Vagina (tissue), 2 donors: ENCODE data around the gene TNIK. TPM values are rescaled to one million over a fixed set of nuclear protein-coding genes. Genes with fewer than 3 reads are reported as not detected.
A peak's percentile ranks its signal among the peaks of the same experiment; 100 is the strongest.

Experiments used
- DNase-seq, 2 donors: peaks; one replicate each; pipeline ENCODE4 v3.0.0-alpha.2; 2017; ENCODE audit errors: extremely low spot score in 2 of 2
- H3K27ac ChIP-seq: fragments of 200-600 bp; sonication (generic); one replicate; pipeline ENCODE4 v1.5.1; 2019
- H3K27me3 ChIP-seq: fragments of 200-600 bp; sonication (generic); one replicate; pipeline ENCODE4 v1.5.1; 2019
- H3K36me3 ChIP-seq, 2 donors: fragments of 200-600 bp; sonication (generic); one replicate each; pipeline ENCODE4 v1.5.1; 2017 to 2019
- H3K4me1 ChIP-seq: fragments of 200-600 bp; sonication (generic); one replicate; pipeline ENCODE4 v1.5.1; 2019
- H3K4me3 ChIP-seq, 2 donors: fragments of 200-600 bp; sonication (generic); 1 replicate in 1 of 2; 2 replicates in 1 of 2; pipeline ENCODE4 v1.5.1; 2016 to 2019
- H3K9me3 ChIP-seq: fragments of 200-600 bp; sonication (generic); one replicate; pipeline ENCODE4 v1.5.1; 2019
- POLR2A ChIP-seq, 2 donors: fragments of 450-650 bp; IDR thresholded peaks; one replicate each; pipeline ENCODE4 v1.6.1; 2017; ENCODE audit warnings: antibody characterized with exemption in 2 of 2, mild to moderate bottlenecking in 2 of 2, moderate library complexity in 2 of 2
- POLR2AphosphoS5 ChIP-seq, 2 donors: sonication (generic); formaldehyde crosslinking; IDR thresholded peaks; one replicate each; pipeline ENCODE4 v1.9.0; 2017; ENCODE audit warnings: antibody characterized with exemption in 2 of 2, mild to moderate bottlenecking in 2 of 2, low read depth in 1 of 2; ENCODE audit not compliant: insufficient read depth in 1 of 2
- intact Hi-C: fragments of 100-400 bp; cut with DNase I; formaldehyde crosslinking; loops from one replicate; pipeline ENCODE4 v1.15.1; 2023
- total RNA-seq: library from RNA; depleted of rRNA; stranded (reverse); fragments of >200 nt; gene quantifications from one replicate; pipeline ENCODE4 v1.2.3, GENCODE V29; 2016
- TF ChIP-seq, protein P1 (sequence below), 3 experiments: fragments of 450-650 bp in 2 of 3; fragments of 200-600 bp in 1 of 3; sonication (generic) in 1 of 3; IDR thresholded peaks; one replicate each; pipeline ENCODE4 v1.5.1; 2017 to 2019; ENCODE audit warnings: antibody characterized with exemption in 3 of 3, mild to moderate bottlenecking in 2 of 3, moderate library complexity in 2 of 3

The TNIK gene
- total RNA-seq, 1 donor from 2014 or later: 5.9 TPM

DNA sequence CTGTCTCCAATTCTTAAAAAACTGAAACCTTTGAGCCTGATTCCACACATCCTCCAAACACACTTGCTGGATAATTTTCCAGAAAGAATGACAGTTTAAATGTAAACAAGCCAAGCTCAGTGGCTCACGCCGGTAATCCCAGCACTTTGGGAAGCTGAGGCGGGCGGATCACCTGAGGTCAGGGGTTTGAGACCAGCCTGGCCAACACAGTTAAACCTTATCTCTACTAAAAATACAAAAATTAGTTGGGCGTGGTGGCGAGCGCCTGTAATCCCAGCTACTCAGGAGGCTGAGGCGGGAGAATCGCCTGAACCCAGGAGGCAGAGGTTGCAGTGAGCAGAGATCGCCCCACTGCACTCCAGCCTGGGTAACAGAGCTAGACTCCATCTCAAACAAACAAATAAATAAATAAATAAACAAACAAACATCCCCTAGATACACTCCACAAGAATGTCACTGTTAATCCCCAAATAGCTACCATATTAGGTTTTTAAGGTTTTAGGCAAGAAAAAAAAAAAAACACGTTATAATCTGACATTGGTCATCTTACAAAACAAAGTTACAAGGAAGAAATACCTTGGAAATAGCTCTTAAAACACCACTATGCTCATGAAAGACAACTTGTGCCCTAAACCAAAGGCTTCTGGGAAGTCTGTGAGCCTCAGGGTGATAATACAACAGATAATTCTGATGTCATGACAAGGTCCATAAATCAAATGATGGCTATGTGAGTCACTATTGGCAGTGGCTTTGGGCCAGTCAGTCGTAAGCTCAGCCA is 13.2 kb downstream of the TNIK start:
- intact Hi-C loops: no loop called here
- no peaks in the 10 kb centered on the region for H3K4me1 ChIP-seq
- H3K9me3 ChIP-seq: no peaks in the 10 kb centered on the region
- H3K27me3 ChIP-seq: no peaks in the 10 kb centered on the region
- TF ChIP-seq POLR2AphosphoS5 (IDR thresholded peaks at IDR 0.05; ENCODE audit: insufficient read depth in 1 of 2, low read depth in 1 of 2) (peak in 1 of 2 donors; percentile 35), POLR2A (IDR thresholded peaks at IDR 0.05) (no peak)
- no peak overlapping the region for H3K4me3 ChIP-seq
- no peaks in the 10 kb centered on the region for H3K36me3 ChIP-seq
- DNase-seq: no peak
- no peak overlapping the region for H3K27ac ChIP-seq

DNA sequence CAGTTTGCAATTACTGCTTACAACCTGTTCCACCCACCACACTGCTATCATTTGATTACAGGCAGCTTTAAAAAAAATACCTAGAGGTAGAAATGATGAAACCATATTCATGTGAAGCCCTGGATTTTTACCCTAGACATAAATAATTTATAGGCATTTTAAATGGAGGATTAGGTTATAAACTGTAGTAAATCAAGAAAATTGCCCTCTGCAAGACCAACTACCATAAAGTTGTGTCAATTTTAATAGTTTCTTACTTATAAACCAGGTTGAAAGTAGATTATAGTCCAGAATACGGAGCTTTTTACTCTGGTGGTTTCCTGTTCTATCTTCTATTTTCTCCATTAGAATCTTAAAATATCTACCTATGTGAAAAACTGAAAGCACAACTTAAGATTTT is 13.9 kb downstream of the TNIK start:
- H3K9me3 ChIP-seq: no peaks in the 10 kb centered on the region
- no peak overlapping the region for H3K27ac ChIP-seq
- TF ChIP-seq POLR2A (IDR thresholded peaks at IDR 0.05) (no peak), POLR2AphosphoS5 (IDR thresholded peaks at IDR 0.05; ENCODE audit: insufficient read depth in 1 of 2, low read depth in 1 of 2) (no peak)
- TF ChIP-seq, protein P1, sequence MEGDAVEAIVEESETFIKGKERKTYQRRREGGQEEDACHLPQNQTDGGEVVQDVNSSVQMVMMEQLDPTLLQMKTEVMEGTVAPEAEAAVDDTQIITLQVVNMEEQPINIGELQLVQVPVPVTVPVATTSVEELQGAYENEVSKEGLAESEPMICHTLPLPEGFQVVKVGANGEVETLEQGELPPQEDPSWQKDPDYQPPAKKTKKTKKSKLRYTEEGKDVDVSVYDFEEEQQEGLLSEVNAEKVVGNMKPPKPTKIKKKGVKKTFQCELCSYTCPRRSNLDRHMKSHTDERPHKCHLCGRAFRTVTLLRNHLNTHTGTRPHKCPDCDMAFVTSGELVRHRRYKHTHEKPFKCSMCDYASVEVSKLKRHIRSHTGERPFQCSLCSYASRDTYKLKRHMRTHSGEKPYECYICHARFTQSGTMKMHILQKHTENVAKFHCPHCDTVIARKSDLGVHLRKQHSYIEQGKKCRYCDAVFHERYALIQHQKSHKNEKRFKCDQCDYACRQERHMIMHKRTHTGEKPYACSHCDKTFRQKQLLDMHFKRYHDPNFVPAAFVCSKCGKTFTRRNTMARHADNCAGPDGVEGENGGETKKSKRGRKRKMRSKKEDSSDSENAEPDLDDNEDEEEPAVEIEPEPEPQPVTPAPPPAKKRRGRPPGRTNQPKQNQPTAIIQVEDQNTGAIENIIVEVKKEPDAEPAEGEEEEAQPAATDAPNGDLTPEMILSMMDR (IDR thresholded peaks at IDR 0.05): no peak

DNA sequence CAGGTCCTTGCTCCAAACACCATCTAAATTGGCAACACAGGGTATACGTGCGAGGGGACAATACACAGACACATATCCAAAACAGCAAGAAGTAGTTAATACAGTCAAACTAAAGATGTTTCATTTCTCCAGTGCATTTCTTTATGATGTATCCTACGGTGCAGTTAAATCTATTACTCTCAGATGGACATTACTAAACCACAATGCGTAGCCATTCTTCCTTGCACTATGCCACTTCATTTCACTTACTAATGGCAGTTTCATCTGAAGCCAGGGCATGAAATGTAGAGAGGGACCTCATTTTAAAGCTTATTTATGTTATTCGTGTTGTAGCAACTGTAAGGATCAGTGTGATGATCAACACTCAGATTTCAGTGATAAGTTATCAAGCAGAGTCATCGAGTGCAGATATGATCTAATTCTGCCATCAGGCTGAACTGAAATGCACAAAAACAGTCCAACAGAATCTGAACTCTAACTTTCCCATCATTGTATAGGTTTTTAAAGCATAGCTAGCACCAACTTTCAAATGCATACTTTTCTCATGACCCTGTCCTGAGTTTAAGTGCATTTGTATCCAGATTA is 14.5 kb downstream of the TNIK start:
- DNase-seq: no peak
- Histone ChIP-seq H3K4me1 (no peaks in the 10 kb centered on the region), H3K27ac (no peak overlapping the region), H3K9me3 (no peaks in the 10 kb centered on the region), H3K27me3 (no peaks in the 10 kb centered on the region), H3K36me3 (no peaks in the 10 kb centered on the region), H3K4me3 (no peak overlapping the region)
- intact Hi-C loops: no loop called here
- TF ChIP-seq, protein P1 (IDR thresholded peaks at IDR 0.05): no peak
- TF ChIP-seq POLR2A (IDR thresholded peaks at IDR 0.05) (no peak), POLR2AphosphoS5 (IDR thresholded peaks at IDR 0.05; ENCODE audit: insufficient read depth in 1 of 2, low read depth in 1 of 2) (no peak)

More for the DNA sequence above, 13.9 kb downstream of the TNIK start:
- Histone ChIP-seq H3K4me3 (no peak overlapping the region), H3K4me1 (no peaks in the 10 kb centered on the region), H3K36me3 (no peaks in the 10 kb centered on the region), H3K27me3 (no peaks in the 10 kb centered on the region)
- no peak for DNase-seq
- intact Hi-C loops: no loop called here

DNA sequence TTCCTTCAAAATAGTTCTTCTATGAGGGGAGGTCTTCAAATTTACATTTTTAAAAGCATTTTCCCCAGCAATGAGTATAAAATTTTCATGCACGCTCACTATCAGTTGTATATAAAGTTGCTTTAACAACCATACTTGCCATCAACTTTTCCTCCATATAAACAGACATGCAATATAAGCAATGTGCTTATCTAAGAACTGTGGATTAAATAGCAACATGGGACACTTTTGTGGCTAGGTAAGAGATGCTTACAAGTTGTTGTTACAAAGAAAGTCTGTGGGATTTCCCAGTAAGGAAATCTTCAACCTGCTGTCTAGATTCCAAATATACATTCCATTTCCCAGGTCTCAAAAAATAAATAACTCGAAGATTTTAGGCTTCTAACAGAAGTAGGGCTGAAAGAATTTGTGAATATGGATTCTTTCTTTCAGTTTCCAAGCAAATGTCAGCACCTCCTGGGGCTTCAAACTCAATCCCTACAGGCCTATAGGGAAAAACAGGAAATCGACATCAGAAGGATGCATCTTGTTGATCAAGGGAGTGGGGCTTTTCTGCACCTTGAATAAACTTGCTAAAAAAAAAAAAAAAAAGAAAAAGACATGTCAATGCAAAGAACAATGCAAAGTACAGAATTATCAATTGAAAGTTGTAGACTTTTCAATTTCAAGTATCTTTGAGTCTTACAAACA is 16.1 kb downstream of the TNIK start:
- Histone ChIP-seq H3K36me3 (no peaks in the 10 kb centered on the region), H3K4me1 (no peaks in the 10 kb centered on the region), H3K27ac (no peak overlapping the region), H3K27me3 (no peaks in the 10 kb centered on the region), H3K4me3 (no peak overlapping the region), H3K9me3 (no peaks in the 10 kb centered on the region)
- no peak for TF ChIP-seq POLR2AphosphoS5 (IDR thresholded peaks at IDR 0.05; ENCODE audit: insufficient read depth in 1 of 2, low read depth in 1 of 2)
- TF ChIP-seq, protein P1 (IDR thresholded peaks at IDR 0.05): no peak
- no peak for TF ChIP-seq POLR2A (IDR thresholded peaks at IDR 0.05)
- DNase-seq: no peak
- intact Hi-C loops: no loop called here

DNA sequence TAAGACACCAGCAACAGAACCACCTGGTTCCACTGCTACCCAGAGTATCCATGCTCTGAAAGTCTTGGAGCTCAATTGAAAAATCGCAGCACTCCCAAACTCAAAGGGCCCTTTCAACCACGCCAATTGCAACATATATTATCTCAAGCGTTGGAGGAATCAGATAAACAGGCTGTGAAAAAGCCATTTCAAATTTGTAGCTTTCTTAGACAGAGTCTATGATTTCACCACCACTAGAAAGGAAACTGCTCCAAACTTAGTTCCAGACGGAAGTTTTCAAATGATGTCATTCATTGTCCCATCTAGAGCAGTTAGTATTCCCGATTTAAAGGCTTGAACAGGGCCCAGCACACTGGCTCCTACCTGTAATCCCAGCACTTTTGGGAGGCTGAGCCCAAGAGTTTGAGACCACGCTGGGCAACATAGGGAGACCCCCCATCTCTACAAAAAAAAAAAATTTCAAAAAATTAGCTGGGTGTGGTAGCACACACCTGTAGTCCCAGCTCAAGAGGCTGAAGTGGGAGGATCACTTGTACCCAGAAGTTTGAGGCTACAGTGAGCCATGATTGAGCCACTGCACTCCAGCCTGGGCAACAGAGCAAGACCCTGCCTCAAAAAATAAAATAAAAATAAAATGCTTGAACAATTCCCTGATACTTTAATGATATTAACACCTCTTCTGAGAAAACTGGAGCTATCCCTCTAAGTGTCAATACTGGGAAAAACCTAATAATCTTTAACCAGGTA is 16.8 kb downstream of the TNIK start:
- Histone ChIP-seq H3K27me3 (no peaks in the 10 kb centered on the region), H3K36me3 (no peaks in the 10 kb centered on the region), H3K27ac (no peak overlapping the region), H3K4me1 (no peaks in the 10 kb centered on the region), H3K9me3 (no peaks in the 10 kb centered on the region), H3K4me3 (no peak overlapping the region)
- TF ChIP-seq, protein P1 (IDR thresholded peaks at IDR 0.05): no peak
- TF ChIP-seq POLR2AphosphoS5 (IDR thresholded peaks at IDR 0.05; ENCODE audit: insufficient read depth in 1 of 2, low read depth in 1 of 2) (no peak), POLR2A (IDR thresholded peaks at IDR 0.05) (no peak)
- intact Hi-C loops: no loop called here
- DNase-seq: no peak
